T1000 (cell line): ENCODE results near the gene TOM1L1.

Experiments used
- DNase-seq: peaks from one replicate; lab custom pipeline; 2025; ENCODE audit warnings: mixed read lengths; lab: John Stamatoyannopoulos, UW

Gene TOM1L1

DNA sequence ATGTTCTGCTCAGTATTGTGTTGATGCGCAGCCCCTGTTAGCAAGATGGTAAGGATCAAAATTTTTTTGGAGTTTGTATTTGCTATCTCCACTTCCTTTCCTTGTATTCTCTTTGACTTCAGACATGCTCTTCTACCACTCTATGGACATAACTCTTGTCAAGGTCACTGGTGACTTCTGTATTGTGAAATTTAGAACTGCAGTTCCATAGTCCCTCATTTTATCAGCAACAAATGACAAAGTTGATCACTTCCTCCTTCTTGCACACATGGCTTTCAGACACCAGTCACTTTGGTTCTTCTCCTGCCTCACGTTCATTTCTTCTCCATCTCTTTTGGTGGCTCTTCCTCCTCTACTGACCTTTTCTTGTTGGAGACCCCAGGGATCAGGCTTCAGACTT lies 46.7 kb downstream of the TOM1L1 start:
- no peak for DNase-seq

DNA sequence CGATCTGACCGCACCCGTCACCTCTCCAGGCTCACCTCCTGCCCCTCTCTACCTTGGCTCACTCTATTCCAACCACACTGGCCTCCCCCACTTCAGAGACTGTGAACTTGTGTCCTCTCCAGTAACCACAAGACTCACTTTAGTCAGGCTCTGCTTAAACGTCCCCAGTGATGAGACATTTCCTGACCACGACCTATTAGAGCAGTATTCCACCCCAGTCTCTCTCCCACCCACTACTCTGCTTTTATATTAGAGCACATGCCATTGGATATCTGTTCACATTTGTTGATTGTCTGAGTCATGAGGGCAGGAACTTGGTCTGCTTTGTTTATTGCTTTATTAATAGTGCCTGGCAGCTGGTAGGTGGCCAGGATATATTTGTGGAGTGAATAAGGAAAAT lies 47.7 kb downstream of the TOM1L1 start:
- DNase-seq, result peak; percentile 62

DNA sequence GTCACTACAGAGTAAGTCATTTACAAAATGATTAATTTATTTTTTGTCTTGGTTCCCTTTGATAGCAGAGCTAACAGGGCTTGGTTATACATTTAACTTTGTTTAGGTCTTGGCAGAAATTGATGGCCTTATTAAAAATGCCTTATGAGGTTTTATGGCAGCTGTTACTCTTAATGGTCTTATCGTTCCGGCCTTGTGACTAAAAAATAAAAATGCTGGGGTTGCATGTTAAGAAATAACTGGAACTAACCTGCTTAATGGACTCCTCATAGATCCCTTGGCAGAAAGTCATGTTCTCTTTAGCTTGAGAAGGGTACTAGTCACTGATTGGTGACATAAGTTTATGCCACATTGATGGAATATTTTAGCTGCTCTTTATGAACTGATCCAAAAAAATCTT lies 49.5 kb downstream of the TOM1L1 start:
- DNase-seq, result no peak

- DNase-seq, result no peak
Observed at GRCh38 chr17:54951286-54951685, 50.6 kb downstream of the TOM1L1 start.

DNA sequence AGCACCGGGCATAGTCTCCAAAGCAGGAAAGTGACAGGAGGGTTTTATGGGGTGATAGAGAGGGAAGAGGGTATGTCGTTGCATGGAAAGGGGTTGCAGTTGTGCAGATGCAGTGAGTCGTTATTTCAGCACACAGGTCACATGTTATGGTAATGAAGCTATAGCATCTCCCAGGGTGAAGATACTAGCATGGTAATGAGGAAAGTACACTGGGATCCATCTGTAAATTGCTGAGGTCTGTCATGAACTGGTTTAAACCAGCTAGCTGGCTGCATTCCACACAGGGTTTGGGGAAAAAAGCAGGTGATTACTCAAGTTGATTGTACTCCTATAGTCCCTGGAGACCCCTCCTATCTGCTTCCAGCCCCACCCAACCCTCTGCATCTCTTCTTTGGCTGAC lies 56.1 kb downstream of the TOM1L1 start:
- no peak for DNase-seq

GRCh38 chr17:54967621-54968261 lies 67.1 kb downstream of the TOM1L1 start:
- DNase-seq, result no peak

DNA sequence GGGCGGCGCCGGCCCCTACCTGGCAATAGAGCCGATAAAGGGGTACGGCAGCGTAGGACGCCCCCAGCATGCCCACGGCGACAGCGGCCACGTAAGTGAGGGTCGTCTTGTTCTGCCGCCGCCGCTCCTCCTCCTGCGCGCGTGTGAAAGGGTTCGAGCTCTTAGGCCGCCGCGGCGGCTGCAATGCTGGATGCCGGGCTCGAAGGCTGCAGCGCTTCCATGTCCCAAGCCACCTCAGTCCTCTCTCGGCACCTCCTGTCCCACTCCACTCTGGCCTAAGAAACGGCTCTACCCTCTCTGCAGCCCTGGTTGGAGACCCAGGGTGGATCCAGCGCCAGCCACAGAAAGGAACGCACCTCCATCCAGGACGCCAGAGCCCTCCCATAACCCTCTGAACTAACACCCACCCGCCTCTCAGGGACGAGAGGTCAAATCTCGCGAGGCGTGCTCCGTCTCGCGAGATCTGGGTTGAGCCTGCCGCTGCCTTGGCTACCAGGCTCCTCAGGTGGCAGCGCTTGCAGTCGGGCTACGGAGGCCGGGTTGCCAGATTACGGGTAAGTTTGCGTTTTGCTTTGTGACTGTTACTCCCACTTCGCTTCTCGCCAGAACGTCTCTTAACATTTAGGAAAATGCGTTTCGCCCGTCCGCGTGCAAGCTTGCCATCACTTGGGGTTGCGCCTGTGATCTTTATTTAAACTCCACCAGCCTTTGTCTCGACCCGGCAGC lies 67.8 kb downstream of the TOM1L1 start, which contains the start of the genes COX11 and STXBP4:
TSS of gene COX11 (minus strand) at position 393 of the 726 bp plus-strand sequence. CDS start at position 385, 8 bp downstream.
TSS of gene STXBP4 (plus strand) at position 504 of the 726 bp plus-strand sequence. CDS start 17,455 bp downstream, outside the sequence.
- peak; percentile 94 for DNase-seq

DNA sequence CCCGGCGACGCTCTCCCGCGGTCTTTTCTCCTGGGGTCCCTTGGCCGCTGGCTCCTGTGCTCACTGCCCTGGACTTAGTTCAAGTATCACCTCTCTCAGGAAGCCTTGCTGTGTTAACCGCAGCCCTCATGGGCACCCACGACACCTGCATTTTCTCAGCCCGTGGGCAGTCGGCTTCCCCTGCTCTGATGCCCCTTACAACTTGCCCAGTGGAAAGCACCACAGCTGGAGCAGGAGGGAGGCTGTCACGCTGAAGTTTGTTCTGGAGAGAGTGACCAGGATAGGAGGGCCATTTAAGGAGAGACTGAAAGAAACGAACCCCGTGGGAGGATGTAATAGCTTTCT lies 68.3 kb downstream of the TOM1L1 start:
- DNase-seq, result no peak

- no peak for DNase-seq
Observed at GRCh38 chr17:54969658-54970572, 69.3 kb downstream of the TOM1L1 start.

DNA sequence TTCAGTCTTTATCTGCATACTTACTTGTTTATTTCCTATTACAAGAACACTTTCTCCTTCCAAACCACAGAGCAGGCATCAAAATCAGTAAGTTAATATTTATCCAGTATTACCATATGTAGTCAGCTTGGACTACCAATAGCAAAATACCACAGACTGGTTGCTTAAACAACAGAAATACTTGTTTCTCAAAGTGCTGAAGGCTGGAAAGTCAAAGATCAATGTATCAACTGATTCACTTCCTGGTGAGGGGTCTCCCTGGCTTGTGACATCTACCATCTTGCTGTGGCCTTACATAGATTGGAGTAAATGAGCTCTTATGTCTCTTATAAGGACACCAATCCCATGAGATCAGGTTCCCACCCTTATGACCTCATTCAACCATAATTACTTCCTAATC lies 70.5 kb downstream of the TOM1L1 start:
- DNase-seq, result no peak

- DNase-seq, result no peak
Observed at GRCh38 chr17:54971901-54972300, 71.2 kb downstream of the TOM1L1 start.

GRCh38 chr17:54972406-54973138 lies 71.9 kb downstream of the TOM1L1 start:
- no peak for DNase-seq

DNA sequence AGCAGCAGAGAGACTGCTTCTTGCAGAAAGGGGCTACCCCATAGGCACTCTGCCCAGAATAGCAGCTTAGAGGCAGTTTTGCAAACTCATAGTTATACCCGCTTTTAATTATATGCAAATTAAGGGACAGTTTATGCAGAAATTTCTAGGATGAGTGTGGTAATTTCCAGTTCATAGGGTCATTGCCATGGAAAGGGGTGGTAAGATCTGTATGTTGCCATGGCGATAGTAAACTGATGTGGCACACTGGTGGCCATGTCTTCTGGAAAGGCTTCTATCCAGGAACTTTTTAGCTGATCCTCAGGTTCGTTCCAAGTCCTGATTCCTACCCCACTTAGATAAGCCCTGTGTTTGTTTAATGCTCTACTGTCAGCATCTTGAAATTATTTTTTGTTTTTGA lies 74.1 kb downstream of the TOM1L1 start:
- no peak for DNase-seq

DNA sequence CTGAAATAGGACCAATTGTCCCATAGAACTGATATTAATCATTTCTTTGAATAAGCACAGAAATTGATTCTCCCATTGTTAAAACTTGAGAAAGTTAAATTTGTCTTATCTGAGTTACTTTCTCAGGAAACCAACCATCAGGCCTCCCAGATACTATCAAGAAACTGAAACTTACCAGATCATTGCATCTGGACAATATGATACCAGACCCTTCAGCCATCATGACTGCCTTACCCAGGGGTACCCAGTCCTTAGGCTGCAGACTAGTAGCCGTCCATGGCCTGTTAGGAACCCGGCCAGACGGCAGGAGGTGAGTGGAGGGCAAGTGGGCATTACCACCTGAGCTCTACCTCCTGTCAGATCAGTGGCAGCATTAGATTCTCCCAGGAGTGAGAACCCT lies 75.7 kb downstream of the TOM1L1 start:
- DNase-seq, result no peak

DNA sequence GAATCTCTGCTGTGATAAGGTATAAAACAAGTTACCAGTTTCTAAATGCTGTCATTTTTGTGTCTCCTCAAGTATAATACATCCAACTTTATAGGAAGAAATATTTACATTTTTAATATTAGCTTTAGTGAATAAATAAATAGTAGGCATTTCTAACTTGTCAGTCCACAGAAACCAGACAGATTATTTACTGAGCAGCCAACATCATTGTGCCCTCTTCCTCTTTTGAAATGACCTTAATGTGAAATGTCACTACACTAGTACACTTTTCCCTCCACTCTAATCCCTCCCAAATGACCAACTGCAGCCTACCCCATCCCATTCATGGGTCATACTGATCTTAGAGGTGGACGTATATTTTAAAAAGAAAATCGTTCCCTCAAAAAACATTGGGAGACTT lies 77.1 kb downstream of the TOM1L1 start:
- DNase-seq, result no peak

- no peak for DNase-seq
Observed at GRCh38 chr17:54979657-54980056, 79.0 kb downstream of the TOM1L1 start.

GRCh38 chr17:54980375-54980774 lies 79.7 kb downstream of the TOM1L1 start:
- DNase-seq, result no peak

DNA sequence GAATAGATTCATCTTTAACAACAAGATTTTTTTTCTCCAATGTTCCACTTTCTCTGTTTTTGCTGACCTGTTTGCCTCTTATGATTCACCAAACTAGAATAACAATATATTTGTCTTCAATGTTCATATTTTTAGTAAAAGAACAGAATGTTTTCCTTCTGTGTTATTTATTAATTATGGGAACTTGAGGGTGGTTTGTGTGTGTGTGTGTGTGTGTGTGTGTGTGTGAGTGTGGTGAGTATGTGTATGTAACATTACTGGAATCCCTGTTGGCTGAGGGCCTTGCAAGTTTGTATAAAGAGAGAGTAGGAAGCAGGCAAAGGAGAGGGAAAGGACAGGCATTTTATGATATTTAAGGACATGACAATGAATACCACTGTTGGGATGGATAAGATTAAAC lies 81.7 kb downstream of the TOM1L1 start:
- DNase-seq, result no peak

DNA sequence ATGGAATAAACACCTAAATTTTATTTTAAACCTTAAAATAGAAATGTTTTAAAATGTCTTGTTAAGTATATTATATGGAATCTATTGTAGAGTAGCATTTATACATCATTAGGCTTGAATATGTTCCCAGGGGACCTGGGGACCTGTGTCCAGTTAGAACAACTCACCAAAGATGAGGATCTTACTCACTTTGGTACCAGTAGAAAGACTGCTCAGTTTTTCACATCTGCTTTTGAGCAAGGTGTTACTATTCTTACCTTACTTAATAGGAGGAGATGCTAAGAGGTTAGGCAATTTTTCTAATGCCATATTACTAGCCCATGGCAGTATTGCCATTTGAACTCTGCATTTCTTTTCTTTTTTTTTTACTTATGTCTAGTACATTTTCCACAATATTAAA lies 82.6 kb downstream of the TOM1L1 start:
- no peak for DNase-seq

- DNase-seq, result no peak
Observed at GRCh38 chr17:54985476-54985875, 84.8 kb downstream of the TOM1L1 start.

DNA sequence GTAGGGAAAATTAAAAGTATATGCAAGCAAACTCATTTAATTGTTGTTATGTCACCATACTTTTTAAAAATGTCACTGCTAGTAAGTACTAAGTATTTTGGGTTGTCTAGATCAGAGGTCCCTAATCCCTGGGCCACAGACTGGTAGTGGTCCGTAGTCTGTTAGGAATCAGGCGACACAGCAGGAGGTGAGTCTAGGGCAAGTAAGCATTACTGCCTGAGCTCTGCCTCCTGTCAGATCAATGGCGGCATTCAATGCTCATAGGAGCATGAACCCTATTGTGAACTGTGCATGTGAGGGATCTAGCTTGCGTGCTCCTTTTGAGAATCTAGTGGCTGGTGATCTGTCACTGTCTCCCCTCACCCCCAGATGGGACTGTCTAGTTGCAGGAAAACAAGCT lies 89.5 kb downstream of the TOM1L1 start:
- DNase-seq, result no peak

- no peak for DNase-seq
Observed at GRCh38 chr17:54991567-54991966, 90.9 kb downstream of the TOM1L1 start.
